ENCODE data around the gene ZNF280B. TPM values are rescaled to one million over a fixed set of nuclear protein-coding genes. Genes with fewer than 3 reads are reported as not detected.

The ZNF280B gene
- total and polyA plus RNA-seq, 9 of the 15 experiments (the other 6 are each of a cell fraction or from before 2014, with no cell fraction given), result 7.7 to 29.9 (median 20.0) TPM

DNA sequence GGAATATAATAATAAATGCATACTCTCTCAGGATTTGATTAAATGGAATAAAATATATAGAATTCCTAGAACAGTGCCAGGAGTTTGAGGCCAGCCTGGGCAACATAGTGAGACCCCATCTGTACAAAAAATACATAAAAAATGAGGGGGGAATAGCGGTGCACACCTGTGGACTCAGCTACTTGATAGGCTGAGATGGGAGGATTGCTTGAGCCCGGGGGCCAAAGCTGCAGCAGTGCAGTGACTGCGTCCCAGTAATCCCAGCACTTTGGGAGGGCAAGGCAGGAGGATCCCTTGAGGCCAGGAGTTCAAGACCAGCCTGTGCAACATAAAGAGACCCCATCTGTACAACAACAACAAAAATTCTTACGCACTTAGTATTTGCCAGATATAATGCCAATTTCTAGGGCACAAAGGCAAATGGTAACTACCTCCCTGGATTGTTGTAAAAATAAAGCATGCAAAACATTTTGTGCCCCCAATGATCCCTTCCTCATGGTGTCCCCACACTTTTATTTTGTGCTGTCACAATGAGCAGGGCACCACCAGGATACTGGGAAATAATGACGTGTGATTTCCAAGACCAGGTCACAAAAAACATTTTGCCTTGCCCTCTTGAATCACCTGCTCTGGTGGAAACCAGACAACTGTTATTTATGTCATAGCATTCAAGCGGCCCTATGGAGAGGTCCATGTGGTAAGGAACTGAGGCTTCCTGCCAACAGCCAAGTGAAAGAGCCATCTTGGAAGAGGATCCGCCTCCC, 29.9 kb upstream of the ZNF280B start (continued):
- TF ChIP-seq, protein P1, sequence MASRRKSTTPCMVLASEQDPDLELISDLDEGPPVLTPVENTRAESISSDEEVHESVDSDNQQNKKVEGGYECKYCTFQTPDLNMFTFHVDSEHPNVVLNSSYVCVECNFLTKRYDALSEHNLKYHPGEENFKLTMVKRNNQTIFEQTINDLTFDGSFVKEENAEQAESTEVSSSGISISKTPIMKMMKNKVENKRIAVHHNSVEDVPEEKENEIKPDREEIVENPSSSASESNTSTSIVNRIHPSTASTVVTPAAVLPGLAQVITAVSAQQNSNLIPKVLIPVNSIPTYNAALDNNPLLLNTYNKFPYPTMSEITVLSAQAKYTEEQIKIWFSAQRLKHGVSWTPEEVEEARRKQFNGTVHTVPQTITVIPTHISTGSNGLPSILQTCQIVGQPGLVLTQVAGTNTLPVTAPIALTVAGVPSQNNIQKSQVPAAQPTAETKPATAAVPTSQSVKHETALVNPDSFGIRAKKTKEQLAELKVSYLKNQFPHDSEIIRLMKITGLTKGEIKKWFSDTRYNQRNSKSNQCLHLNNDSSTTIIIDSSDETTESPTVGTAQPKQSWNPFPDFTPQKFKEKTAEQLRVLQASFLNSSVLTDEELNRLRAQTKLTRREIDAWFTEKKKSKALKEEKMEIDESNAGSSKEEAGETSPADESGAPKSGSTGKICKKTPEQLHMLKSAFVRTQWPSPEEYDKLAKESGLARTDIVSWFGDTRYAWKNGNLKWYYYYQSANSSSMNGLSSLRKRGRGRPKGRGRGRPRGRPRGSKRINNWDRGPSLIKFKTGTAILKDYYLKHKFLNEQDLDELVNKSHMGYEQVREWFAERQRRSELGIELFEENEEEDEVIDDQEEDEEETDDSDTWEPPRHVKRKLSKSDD (conservative IDR thresholded peaks at IDR 0.05; ENCODE audit: low read length), result no peak
- TF ChIP-seq BCL6 (CRISPR knock-in tag; IDR thresholded peaks at IDR 0.05) (no peak), ARID2 (IDR thresholded peaks at IDR 0.05) (no peak), NFE2 (IDR thresholded peaks at IDR 0.05; ENCODE audit: low read depth) (no peak), RUNX1 (IDR thresholded peaks at IDR 0.05; ENCODE audit: low read depth) (no peak), BACH1 (tag; IDR thresholded peaks at IDR 0.05) (no peak), NCOA2 (IDR thresholded peaks at IDR 0.05; ENCODE audit: partially characterized antibody in 2 of 2) (no peak), CSDE1 (IDR thresholded peaks at IDR 0.05) (no peak), CREB3 (tag; conservative IDR thresholded peaks at IDR 0.05; ENCODE audit: low read depth) (no peak), STAT5B (CRISPR knock-in tag; IDR thresholded peaks at IDR 0.05) (no peak), MED1 (CRISPR knock-in tag; IDR thresholded peaks at IDR 0.05; ENCODE audit: borderline replicate concordance) (no peak), CREB1 (IDR thresholded peaks at IDR 0.05) (no peak), CREB1 (CRISPR knock-in tag; IDR thresholded peaks at IDR 0.05) (no peak), PCBP1 (IDR thresholded peaks at IDR 0.05; ENCODE audit: low read depth, low read length, poor library complexity, severe bottlenecking) (no peak), SETDB1 (IDR thresholded peaks at IDR 0.05; ENCODE audit: low read length) (peak; percentile 48)
- TF ChIP-seq, protein P2, sequence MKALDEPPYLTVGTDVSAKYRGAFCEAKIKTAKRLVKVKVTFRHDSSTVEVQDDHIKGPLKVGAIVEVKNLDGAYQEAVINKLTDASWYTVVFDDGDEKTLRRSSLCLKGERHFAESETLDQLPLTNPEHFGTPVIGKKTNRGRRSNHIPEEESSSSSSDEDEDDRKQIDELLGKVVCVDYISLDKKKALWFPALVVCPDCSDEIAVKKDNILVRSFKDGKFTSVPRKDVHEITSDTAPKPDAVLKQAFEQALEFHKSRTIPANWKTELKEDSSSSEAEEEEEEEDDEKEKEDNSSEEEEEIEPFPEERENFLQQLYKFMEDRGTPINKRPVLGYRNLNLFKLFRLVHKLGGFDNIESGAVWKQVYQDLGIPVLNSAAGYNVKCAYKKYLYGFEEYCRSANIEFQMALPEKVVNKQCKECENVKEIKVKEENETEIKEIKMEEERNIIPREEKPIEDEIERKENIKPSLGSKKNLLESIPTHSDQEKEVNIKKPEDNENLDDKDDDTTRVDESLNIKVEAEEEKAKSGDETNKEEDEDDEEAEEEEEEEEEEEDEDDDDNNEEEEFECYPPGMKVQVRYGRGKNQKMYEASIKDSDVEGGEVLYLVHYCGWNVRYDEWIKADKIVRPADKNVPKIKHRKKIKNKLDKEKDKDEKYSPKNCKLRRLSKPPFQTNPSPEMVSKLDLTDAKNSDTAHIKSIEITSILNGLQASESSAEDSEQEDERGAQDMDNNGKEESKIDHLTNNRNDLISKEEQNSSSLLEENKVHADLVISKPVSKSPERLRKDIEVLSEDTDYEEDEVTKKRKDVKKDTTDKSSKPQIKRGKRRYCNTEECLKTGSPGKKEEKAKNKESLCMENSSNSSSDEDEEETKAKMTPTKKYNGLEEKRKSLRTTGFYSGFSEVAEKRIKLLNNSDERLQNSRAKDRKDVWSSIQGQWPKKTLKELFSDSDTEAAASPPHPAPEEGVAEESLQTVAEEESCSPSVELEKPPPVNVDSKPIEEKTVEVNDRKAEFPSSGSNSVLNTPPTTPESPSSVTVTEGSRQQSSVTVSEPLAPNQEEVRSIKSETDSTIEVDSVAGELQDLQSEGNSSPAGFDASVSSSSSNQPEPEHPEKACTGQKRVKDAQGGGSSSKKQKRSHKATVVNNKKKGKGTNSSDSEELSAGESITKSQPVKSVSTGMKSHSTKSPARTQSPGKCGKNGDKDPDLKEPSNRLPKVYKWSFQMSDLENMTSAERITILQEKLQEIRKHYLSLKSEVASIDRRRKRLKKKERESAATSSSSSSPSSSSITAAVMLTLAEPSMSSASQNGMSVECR (CRISPR knock-in tag; IDR thresholded peaks at IDR 0.05), result peak; percentile 44; the same call in 1 of the 2 replicates
- TF ChIP-seq, protein P3, sequence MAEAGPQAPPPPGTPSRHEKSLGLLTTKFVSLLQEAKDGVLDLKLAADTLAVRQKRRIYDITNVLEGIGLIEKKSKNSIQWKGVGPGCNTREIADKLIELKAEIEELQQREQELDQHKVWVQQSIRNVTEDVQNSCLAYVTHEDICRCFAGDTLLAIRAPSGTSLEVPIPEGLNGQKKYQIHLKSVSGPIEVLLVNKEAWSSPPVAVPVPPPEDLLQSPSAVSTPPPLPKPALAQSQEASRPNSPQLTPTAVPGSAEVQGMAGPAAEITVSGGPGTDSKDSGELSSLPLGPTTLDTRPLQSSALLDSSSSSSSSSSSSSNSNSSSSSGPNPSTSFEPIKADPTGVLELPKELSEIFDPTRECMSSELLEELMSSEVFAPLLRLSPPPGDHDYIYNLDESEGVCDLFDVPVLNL (CRISPR knock-in tag; IDR thresholded peaks at IDR 0.05; ENCODE audit: low read depth), result no peak
- TF ChIP-seq, protein P4, sequence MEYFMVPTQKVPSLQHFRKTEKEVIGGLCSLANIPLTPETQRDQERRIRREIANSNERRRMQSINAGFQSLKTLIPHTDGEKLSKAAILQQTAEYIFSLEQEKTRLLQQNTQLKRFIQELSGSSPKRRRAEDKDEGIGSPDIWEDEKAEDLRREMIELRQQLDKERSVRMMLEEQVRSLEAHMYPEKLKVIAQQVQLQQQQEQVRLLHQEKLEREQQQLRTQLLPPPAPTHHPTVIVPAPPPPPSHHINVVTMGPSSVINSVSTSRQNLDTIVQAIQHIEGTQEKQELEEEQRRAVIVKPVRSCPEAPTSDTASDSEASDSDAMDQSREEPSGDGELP (CRISPR knock-in tag; IDR thresholded peaks at IDR 0.05; ENCODE audit: borderline replicate concordance), result no peak

Measured in K562 (cell line).